HepG2 (cell line): Measurements from ENCODE around the gene RABEPK. TPM values are rescaled to one million over a fixed set of nuclear protein-coding genes. Genes with fewer than 3 reads are reported as not detected.

Experiments
- CEBPG ChIP-seq: IDR thresholded peaks from 2 replicates; pipeline ENCODE4 v1.6.1; 2016
- CENPT ChIP-seq: sonication (generic); formaldehyde crosslinking; IDR thresholded peaks from 2 replicates; pipeline ENCODE4 v1.8.0; 2022; ENCODE audit warnings: low read depth, mild to moderate bottlenecking, moderate library complexity, missing genetic modification reagents
- FLYWCH1 ChIP-seq: sonication (generic); formaldehyde crosslinking; IDR thresholded peaks from 2 replicates; pipeline ENCODE4 v1.8.1; 2023; ENCODE audit warnings: mild to moderate bottlenecking, missing genetic modification reagents
- FOXK1 ChIP-seq: sonication (generic); formaldehyde crosslinking; IDR thresholded peaks from 2 replicates; pipeline ENCODE4 v1.4.0; 2020; ENCODE audit warnings: low read depth, missing genetic modification reagents, borderline replicate concordance
- GLI4 ChIP-seq: sonication (generic); formaldehyde crosslinking; IDR thresholded peaks from 2 replicates; pipeline ENCODE4 v1.5.1; 2020; ENCODE audit warnings: missing genetic modification reagents, mild to moderate bottlenecking, moderate library complexity, borderline replicate concordance
- GPBP1L1 ChIP-seq: sonication (generic); formaldehyde crosslinking; IDR thresholded peaks from 2 replicates; pipeline ENCODE4 v1.5.0; 2020; ENCODE audit warnings: mild to moderate bottlenecking, missing genetic modification reagents
- HCFC1 ChIP-seq: fragments of 150-350 bp; IDR thresholded peaks from 2 replicates; pipeline ENCODE4 v1.6.1; 2014; ENCODE audit warnings: low read depth, low read length
- ISX ChIP-seq: sonication (generic); formaldehyde crosslinking; conservative IDR thresholded peaks from 2 replicates; pipeline ENCODE4 v1.5.0; 2020; ENCODE audit warnings: missing genetic modification reagents
- MBNL3 ChIP-seq: fragments of 250-450 bp; sonication (Bioruptor Pico); conservative IDR thresholded peaks from 2 replicates; pipeline ENCODE4 v1.8.0; 2022; ENCODE audit warnings: mild to moderate bottlenecking, inconsistent platforms
- NFKBIZ ChIP-seq: IDR thresholded peaks from 2 replicates; pipeline ENCODE4 v1.6.1; 2018; ENCODE audit warnings: missing genetic modification reagents, missing compliant biosample characterization
- POLR2G ChIP-seq: fragments of 200-400 bp; formaldehyde crosslinking; IDR thresholded peaks from 2 replicates; pipeline ENCODE4 v1.6.1; 2018; ENCODE audit warnings: mild to moderate bottlenecking, low read depth, low read length, moderate library complexity
- STAT6 ChIP-seq: sonication (generic); formaldehyde crosslinking; IDR thresholded peaks from 2 replicates; pipeline ENCODE4 v1.4.0; 2020; ENCODE audit warnings: missing genetic modification reagents, mild to moderate bottlenecking, borderline replicate concordance
- TEAD3 ChIP-seq: optimal IDR thresholded peaks from 2 replicates; pipeline ENCODE3; 2016; ENCODE audit warnings: borderline replicate concordance
- USF2 ChIP-seq, 2 experiments: sonication (generic) in 1 of 2; formaldehyde crosslinking in 1 of 2; IDR thresholded peaks; 2 replicates each; pipeline versions ENCODE4 v1.5.1 to v1.6.1; 2011 to 2020; ENCODE audit warnings: borderline replicate concordance in 1 of 2, low read depth in 1 of 2, low read length in 1 of 2, mild to moderate bottlenecking in 1 of 2, missing genetic modification reagents in 1 of 2, moderate library complexity in 1 of 2
- XBP1 ChIP-seq: sonication (generic); formaldehyde crosslinking; IDR thresholded peaks from 2 replicates; pipeline ENCODE4 v1.5.0; 2020; ENCODE audit warnings: missing genetic modification reagents
- ZBTB20 ChIP-seq: sonication (generic); formaldehyde crosslinking; IDR thresholded peaks from 2 replicates; pipeline ENCODE4 v1.8.1; 2023; ENCODE audit warnings: missing genetic modification reagents, low read depth, mild to moderate bottlenecking, borderline replicate concordance
- ZNF136 ChIP-seq: sonication (generic); formaldehyde crosslinking; IDR thresholded peaks from 2 replicates; pipeline ENCODE4 v1.8.1; 2022; ENCODE audit warnings: low read depth, mild to moderate bottlenecking, moderate library complexity, missing genetic modification reagents
- ZNF329 ChIP-seq: sonication (generic); formaldehyde crosslinking; IDR thresholded peaks from 2 replicates; pipeline ENCODE4 v1.9.0; 2021; ENCODE audit warnings: low read depth, mild to moderate bottlenecking, missing genetic modification reagents
- ZNF552 ChIP-seq: sonication (generic); formaldehyde crosslinking; IDR thresholded peaks from 2 replicates; pipeline ENCODE4 v1.9.0; 2022; ENCODE audit warnings: missing genetic modification reagents, mild to moderate bottlenecking, borderline replicate concordance
- ZNF720 ChIP-seq: sonication (generic); formaldehyde crosslinking; IDR thresholded peaks from 2 replicates; pipeline ENCODE4 v1.4.0; 2020; ENCODE audit warnings: missing genetic modification reagents
- polyA plus RNA-seq, 8 experiments: library from polyadenylated mRNA; depleted of rRNA in 3 of 8; stranded (reverse) in 7 of 8; unstranded in 1 of 8; fragments of >200 nt; fragmentation: Illumina TruSeq in 4 of 8; extraction: Trizol in 4 of 8; gene quantifications; 2 replicates each; pipeline versions ENCODE4 v1.2.1 to v1.2.3, GENCODE V29; 2011 to 2016; ENCODE audit warnings: low read depth in 4 of 8, missing spikeins in 1 of 8, mixed read lengths in 1 of 8; ENCODE audit not compliant: insufficient read depth in 1 of 8
- total RNA-seq, 5 experiments: library from RNA; depleted of rRNA; stranded (reverse); fragments of >200 nt; fragmentation: Illumina TruSeq; extraction: Trizol; gene quantifications; 2 replicates each; pipeline ENCODE4 v1.2.3, GENCODE V29; 2016; ENCODE audit warnings: low read depth in 1 of 5
- TF ChIP-seq, protein P1 (sequence below): fragments of 450-650 bp; IDR thresholded peaks from 2 replicates; pipeline ENCODE4 v1.6.1; 2016

Gene RABEPK
- total and polyA plus RNA-seq, 2 of the 13 experiments (the other 11 are each of a cell fraction or from before 2014, with no cell fraction given) = 75.5 to 90.0 TPM

GRCh38 chr9:125200216-125201047, at the start of gene RABEPK (continued):
- TF ChIP-seq, protein P1, sequence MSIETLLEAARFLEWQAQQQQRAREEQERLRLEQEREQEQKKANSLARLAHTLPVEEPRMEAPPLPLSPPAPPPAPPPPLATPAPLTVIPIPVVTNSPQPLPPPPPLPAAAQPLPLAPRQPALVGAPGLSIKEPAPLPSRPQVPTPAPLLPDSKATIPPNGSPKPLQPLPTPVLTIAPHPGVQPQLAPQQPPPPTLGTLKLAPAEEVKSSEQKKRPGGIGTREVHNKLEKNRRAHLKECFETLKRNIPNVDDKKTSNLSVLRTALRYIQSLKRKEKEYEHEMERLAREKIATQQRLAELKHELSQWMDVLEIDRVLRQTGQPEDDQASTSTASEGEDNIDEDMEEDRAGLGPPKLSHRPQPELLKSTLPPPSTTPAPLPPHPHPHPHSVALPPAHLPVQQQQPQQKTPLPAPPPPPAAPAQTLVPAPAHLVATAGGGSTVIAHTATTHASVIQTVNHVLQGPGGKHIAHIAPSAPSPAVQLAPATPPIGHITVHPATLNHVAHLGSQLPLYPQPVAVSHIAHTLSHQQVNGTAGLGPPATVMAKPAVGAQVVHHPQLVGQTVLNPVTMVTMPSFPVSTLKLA = peak; percentile 80
- TF ChIP-seq STAT6 (CRISPR knock-in tag) = peak; percentile 17; the same call in 1 of the 2 replicates
- TF ChIP-seq ZNF720 (CRISPR knock-in tag) = no peak
- no peak for TF ChIP-seq ZBTB20 (CRISPR knock-in tag)
- TF ChIP-seq POLR2G = peak; percentile 94
- no peak for TF ChIP-seq ISX
- peak; percentile 29; the same call in 1 of the 2 replicates for TF ChIP-seq FOXK1 (CRISPR knock-in tag)
- peak; percentile 41 for TF ChIP-seq USF2 (IDR thresholded peaks at IDR 0.05; ENCODE audit: low read depth, low read length)
- peak; percentile 70; the same call in 1 of the 2 replicates for TF ChIP-seq USF2 (CRISPR knock-in tag; IDR thresholded peaks at IDR 0.05; ENCODE audit: borderline replicate concordance)
- no peak for TF ChIP-seq CENPT (CRISPR knock-in tag)
- TF ChIP-seq TEAD3 (CRISPR knock-in tag) = peak; percentile 8
- TF ChIP-seq XBP1 (CRISPR knock-in tag) = peak; percentile 64
- peak; percentile 72; the same call in 1 of the 2 replicates for TF ChIP-seq NFKBIZ (CRISPR knock-in tag)
- TF ChIP-seq ZNF552 (CRISPR knock-in tag) = 0 out of 2 replicates have a peak, but pooled peaks have one; percentile 46
- no peak for TF ChIP-seq GPBP1L1 (CRISPR knock-in tag)
- TF ChIP-seq MBNL3 = no peak
- TF ChIP-seq ZNF329 (CRISPR knock-in tag) = no peak
- TF ChIP-seq GLI4 (CRISPR knock-in tag) = 0 out of 2 replicates have a peak, but pooled peaks have one; percentile 38
- TF ChIP-seq CEBPG (CRISPR knock-in tag) = peak; percentile 84
- TF ChIP-seq FLYWCH1 = no peak
- peak; percentile 94; the same call in 1 of the 2 replicates for TF ChIP-seq ZNF136 (CRISPR knock-in tag)
- TF ChIP-seq HCFC1 = peak; percentile 11; the same call in 1 of the 2 replicates
